Germinal center (tissue), 1 donor: ENCODE measurements around the gene FLNA.
A peak's percentile ranks its signal among the peaks of the same experiment; 100 is the strongest.
"Not testable (repeated sequence)": the region's sequence is repeated elsewhere in the genome, so short reads cannot be mapped to it uniquely, and the experiment has no call there.

Experiments used
- DNase-seq: peaks from one replicate; pipeline ENCODE4 v3.0.0; 2012; ENCODE audit warnings: mixed read lengths, low spot score

Gene FLNA

GRCh38 chrX:154374313-154375155 lies at the start of gene FLNA:
Gene FLNA (minus strand): TSS chrX:154374634. CDS start chrX:154371245, 3,389 bp downstream.
- no peak for DNase-seq

GRCh38 chrX:154420402-154420756 lies 45.9 kb upstream of the FLNA start:
- no peak for DNase-seq

- DNase-seq = no peak
Observed at GRCh38 chrX:154419688-154420401, 45.4 kb upstream of the FLNA start.

- no peak for DNase-seq
Observed at GRCh38 chrX:154419189-154419588, 44.8 kb upstream of the FLNA start.

GRCh38 chrX:154417157-154417556 lies 42.7 kb upstream of the FLNA start:
- DNase-seq = no peak

GRCh38 chrX:154413142-154413541 lies 38.7 kb upstream of the FLNA start:
- no peak for DNase-seq

- no peak for DNase-seq
Observed at GRCh38 chrX:154412468-154412867, 38.0 kb upstream of the FLNA start.

- peak; percentile 49 for DNase-seq
Observed at GRCh38 chrX:154411981-154412340, 37.5 kb upstream of the FLNA start.

- peak; percentile 17 for DNase-seq
Observed at GRCh38 chrX:154409222-154409871, 34.9 kb upstream of the FLNA start, which contains the start of gene DNASE1L1. Gene DNASE1L1 (minus strand): TSS chrX:154409254. CDS start chrX:154405568, 3,686 bp downstream.

GRCh38 chrX:154408659-154409221 lies 34.3 kb upstream of the FLNA start:
- DNase-seq = no peak

GRCh38 chrX:154404625-154405192 lies 30.3 kb upstream of the FLNA start:
- DNase-seq = no peak

- DNase-seq = no peak
Observed at GRCh38 chrX:154403858-154404257, 29.4 kb upstream of the FLNA start.

GRCh38 chrX:154403192-154403591 lies 28.8 kb upstream of the FLNA start:
- DNase-seq = no peak

- no peak for DNase-seq
Observed at GRCh38 chrX:154402622-154403127, 28.2 kb upstream of the FLNA start.

- DNase-seq = no peak
Observed at GRCh38 chrX:154401918-154402621, 27.6 kb upstream of the FLNA start.

- no peak for DNase-seq
Observed at GRCh38 chrX:154401045-154401799, 26.8 kb upstream of the FLNA start.

GRCh38 chrX:154400369-154400817 lies 26.0 kb upstream of the FLNA start:
- not testable (repeated sequence) for DNase-seq

- no peak for DNase-seq
Observed at GRCh38 chrX:154399527-154400368, 25.3 kb upstream of the FLNA start.
